ENCODE data around the gene PRPF40B.

Gene PRPF40B

DNA sequence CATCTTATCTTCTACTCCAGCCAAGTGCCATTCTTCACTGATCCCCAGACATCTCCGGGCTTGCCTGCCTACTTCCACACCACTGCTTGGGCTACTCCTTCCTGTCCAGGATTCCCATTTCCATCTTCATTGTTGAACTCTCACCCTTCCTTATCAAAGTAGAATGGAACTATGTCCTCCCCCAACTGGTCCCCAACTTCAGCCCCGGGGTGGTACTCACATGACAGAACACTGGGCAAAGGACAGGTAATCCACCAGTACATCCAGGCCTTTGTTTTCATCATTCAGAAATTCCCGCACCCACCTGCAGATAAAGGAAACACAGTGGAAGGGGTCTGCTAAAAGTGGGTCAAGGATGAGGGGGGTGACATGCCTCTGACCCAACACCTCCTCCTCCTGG is 38.4 kb downstream of the PRPF40B start:
- DNase-seq, result no peak

DNA sequence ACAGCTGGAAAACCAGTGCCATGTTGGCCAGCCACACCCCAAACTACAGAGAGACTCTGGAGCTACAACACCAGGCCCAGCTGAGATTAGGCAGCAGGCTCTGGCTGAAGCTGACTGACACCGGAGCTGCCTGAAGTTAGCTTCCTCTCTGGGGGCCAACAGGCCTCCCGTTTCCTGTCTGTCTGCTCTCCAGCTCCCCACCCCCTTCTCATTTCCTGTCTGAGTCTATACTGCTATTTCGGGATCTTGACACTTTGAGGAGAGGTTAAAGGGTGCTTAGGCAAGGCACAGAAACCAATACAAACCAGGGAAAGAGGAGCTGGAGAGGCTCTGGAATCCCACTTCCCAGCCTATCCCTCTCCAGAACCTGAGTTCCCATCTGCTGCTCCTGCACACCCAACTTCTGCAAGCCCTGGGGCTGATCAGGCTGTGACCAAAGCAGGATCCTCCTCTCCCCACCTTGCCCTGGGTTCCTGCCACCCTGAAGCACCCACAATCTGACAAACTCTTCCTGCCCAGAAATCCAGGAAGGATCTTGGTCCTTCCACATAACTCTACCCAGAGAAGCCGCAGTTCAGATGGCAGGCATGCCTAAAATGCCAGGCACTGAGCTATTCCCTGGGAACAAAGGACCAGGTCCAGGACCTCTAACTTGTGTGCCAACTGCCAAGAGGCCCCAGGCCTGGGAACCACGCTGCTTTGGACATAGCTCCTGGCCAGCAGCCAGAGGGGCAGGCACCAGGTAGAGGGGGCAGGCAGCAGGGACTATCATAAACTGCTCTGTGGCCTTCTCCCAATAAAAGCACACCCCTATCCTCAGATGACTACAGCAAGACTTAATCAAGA is 39.9 kb downstream of the PRPF40B start:
- DNase-seq, result peak in 2 of 3 experiments; percentile 39 to 49

DNA sequence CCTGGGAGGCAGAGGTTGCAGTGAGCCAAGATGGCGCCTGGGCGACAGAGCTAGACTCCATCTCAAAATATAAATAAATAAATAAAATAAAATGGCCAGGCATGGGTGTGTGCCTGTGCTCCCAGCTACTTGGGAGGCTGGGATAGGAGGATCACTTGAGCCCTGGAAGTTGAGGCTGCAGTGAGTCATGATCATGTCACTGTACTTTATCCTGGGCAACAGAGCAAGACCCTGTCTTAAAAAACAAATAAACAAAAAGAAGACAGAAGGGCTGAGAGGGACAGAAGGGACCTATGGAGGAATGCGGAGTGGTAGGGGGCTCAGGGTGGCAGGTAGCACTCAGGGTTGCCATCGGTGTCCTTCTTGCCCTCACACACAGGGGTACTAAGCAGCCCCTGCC is 40.8 kb downstream of the PRPF40B start:
- DNase-seq, result no peak

DNA sequence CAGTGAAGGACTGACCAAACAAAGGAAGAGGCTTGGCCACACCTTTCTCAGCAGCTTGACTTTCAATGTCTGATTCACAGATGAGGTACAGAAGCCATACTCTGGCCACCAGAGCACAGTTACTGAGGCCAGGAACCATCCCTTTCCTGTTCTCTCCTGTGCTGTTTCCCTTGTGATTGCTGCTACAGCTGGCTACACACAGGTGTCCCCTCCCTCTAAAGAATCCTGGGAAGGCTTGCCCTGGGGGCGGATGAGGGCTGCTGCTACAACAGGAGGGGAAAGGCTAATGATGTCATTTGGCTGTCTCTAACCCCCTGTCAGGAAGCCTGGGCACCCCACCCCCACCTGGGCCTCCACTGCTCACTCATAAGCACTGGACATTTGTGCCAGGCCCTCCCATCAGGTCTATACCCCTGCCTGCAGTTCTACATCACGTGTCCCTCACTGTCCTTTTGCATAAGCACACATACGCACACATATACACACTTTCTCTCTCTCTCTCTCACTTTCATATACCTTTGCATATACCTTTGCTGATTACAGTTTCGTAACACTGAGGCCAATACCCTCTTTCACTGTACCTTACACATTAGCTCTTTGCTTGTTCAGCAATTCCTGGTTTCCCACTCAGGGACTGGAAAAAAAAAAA is 41.4 kb downstream of the PRPF40B start:
- DNase-seq, result peak in 2 of 3 experiments; percentile 38 to 68

DNA sequence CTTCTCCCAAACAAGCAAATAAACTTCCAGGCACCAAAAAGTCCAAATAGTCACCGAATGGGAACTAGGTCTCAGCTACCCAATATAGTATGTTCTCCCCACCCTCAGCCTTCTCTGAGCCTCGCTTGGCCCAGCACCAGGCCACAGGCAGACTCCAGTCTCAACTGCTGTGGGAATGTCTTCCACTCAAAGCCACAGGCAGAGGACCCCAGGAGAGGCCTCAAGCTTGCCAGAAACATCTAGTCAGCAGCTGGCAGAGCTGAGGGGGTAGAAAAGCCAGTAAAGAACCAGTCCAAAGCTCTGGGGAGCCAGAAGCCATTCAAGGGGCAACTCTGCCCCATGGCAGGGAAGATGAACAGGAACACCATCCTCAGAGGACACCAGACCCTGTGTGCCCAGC is 42.0 kb downstream of the PRPF40B start:
- DNase-seq, result no peak

DNA sequence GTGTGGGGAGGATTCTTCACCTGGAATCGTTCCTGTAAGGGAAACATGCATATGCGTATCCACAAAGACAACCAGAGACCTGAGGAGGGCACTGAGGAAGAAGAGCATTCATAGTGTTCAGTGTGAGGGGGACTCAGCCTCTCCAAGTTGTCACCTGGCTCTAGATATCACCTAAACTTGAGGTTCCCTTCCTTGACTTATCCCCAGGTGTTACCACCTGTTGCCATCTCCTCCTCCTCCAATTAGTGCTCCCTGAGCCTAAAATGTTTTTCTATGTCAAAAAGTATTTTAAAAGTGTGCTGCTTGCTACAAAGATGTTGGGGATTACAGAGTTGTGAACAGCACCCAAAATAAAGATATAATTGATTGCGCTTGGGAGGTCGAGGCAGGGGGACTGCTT is 42.8 kb downstream of the PRPF40B start:
- DNase-seq, result no peak

DNA sequence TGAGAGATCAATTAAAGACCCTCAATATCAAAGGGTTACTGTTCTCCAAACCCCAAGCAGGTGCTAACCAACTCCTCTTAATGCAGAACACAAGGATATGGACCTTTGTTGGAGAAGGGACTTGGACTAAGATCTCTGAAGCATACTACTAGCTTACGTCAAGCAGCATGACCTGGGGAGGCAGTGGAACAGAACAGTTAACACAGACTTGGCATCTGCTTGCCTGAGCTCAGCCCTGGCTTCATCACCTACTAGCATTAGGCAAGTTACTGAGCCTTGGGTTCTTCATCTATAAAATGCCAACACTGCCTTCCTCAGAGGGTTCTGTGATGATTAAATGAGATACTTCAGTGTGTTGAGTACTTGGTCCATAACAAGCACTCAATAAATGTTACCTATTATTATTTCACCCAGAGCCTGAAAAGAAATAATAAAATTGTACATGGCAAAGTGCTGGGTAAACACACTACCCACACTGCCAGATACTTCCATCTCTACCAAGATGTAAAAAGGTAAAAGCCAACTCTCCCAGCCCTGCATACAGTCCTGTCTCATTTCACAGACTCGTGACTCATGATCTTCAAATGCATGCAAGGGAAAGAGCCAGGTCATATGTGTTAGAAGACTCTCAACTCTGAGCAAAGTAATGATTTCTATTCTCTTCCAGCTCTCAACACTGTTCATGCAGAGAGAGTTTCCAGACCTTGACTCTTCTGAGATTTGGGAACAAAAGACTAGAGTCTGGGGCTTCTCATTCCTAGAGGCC is 44.1 kb downstream of the PRPF40B start:
- DNase-seq, result no peak

DNA sequence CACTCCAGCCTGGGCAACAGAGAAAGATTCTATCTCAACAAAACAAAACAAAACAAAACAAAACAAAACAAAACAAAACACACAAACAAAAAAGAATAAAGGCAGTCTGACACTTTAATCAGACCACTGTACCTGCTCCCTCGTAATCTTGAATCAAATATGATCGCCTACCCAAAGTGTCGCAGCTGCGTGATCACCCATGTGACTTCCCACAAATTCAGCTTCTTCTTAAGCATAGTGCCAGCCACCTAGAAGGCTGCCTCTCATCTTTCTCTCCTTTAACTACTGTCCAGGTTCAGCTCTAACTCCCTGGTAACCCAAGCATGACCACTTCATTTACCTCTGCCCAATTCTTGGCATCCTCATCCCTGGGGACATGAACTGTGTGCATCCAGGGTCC is 46.4 kb downstream of the PRPF40B start:
- peak in 1 of 3 experiments; percentile 25 for DNase-seq

DNA sequence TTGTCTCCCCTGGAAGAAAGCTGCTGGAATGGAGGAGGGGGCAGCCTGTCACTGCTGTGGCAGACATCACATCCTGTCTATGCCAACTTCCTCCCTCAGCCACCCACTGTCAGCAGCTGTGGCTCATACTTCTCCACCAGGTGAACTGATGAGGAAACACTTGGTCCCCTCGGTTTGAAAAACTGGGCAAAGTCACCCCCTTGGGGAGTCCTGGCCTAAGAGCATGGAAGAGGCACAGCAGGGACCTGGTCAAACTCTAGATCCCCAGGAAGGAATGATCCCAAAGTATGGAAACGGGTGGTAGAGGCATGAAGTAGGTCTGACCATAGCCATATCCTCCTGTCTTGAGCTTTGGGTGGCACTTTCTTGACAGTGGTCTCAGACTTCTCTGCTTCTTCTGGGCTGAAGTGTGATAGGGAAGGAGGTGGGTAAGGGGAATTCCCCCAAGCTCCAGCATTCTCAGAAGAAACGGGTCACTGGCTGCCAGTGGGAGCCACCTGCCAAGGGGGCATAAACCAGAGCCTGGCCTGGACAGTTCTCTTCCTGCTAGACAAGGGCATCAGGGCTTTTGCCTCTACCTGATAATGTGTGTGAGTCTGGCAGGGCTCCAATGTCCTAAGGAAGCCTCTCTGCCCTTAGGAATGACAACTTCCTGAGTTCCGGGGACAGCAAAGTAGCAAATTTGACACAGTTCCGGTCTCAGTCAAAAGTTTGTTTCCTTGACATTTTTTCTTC is 47.8 kb downstream of the PRPF40B start:
- DNase-seq, result no peak

DNA sequence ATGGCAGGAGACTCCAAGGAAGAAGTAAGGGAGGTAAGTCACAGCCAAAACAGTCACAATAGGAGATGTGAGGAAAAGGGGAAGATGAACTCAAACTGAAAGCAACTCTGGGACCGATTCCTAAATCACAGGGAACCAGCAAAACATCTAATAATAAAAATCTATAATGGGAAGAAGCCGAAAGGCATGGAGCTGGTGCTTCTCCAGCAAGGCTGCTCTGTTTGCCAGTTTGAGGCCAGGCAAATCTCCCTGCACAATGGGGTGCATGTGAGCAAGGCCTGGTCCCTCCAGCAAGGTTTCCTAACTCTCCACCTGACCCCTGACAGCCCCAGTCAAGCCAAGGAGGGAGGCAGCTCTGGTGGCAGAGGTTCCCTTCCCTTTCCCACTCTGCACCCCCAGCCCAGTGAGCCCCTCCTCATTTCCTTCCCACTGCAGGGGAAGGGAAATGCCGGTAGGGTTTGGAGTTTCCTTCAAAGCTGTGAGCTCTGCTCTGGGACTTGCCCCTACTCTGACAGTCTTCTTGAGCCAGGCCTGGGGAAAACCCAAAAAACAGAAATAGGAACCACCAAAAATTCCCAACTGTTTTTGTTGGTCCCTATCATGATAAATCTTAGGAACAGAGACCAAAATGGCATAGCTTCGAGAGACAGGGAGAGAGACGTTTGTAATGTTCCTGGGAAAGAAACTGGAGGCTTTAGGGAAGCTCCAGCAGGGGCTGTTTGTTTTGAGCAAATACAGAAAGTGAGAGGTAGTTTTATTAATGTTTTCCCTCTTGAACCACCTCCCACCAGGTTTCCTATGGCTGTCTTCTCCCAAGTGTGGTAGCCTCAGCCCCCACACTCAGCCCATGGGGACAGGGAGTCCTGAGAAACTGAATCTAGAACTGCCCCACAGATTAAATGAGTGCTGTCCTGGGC is 49.2 kb downstream of the PRPF40B start:
- peak in 2 of 3 experiments; percentile 39 to 63 for DNase-seq

DNA sequence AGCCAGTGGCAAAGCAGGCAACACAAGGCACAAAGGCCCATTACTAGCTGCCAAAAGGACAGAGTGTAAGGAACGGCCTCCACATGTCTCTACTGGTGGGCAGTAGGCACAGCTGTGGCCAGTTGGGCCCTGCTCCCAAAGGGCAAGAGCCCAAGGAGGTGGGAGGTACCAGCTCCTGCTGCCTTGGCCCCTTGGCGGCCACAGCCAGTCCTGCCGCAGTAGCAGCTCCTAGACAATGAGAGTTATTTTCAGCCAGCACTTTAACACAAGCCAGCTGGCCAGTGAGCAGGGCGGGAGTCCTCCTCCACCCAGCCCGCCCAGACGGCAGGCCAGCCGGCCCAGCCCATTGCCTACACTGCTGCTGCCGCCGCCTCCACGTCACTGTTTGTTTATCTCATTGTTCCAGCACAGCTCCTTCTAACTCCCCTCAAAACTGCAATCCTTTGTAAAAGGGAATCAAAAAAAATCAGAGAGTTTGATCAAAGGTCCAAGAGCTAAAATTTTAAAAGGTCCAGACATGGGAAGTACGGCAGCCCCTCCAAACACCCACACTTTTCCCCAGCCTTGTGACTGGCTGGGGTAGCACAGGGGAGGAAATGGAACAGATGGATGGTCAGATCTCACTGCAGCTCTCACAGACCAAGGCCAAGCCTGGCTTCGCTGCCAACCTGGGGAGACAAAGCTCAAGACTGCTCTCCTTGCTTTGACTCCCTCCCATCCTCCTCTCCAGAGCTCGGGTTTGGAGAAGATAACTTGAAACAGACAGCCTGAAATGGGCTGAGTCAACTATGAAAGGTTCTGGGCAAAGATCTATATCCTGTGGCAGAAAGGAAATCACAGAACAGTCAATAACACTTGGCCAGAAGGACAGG is 50.3 kb downstream of the PRPF40B start:
- DNase-seq, result peak; percentile 74 to 93 (median 83)

DNA sequence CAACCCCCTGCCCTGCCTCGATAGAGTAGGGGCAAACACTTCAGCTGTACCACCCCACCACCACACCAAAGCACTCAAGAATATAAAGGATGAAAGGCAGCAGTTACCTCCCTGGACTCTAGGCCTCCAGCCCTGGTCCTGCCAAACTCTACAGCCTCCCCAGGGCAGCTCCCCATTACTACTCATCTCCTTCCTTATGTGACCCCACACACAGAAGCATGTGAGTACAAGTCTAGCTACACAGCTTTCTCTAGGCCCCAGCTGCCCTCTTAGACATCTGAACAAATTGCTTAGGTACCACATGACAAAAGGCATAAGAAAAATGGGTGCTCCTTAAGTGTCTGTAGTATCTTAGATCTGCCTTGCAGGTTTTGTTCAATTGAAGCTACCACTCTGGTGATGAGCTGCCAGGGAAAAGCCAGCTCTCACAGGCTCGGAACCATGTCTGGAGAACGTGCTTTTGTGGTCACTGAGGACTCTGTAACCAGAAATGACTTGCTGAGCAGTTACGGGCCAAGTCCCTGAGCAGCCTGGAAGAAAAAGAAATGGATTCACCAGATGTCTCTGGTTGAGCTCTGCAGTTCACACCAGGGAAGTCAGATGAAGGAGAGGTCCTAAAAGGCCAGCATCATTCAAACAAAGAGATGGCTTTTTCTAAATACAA is 51.1 kb downstream of the PRPF40B start:
- DNase-seq, result peak in 1 of 3 experiments; percentile 65

DNA sequence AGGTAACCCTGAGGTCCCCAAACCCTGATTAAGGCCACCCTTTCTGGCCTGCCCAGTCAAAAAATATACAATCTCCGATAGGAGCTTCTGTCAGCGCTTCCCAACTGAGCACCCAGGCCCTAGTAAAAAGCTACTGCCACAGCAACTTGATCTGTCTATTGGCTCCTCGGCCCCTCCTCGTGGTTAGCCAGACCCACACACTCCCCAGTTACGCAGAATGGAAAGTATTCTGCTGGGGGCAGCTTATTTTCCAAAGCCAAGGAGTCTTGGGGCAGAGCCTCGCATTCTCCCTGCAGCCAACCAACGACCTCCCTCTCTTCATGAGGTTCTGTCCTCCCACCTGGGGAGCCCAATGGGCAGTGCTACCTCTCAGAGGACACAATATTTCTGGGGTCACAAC is 51.8 kb downstream of the PRPF40B start:
- no peak for DNase-seq

DNA sequence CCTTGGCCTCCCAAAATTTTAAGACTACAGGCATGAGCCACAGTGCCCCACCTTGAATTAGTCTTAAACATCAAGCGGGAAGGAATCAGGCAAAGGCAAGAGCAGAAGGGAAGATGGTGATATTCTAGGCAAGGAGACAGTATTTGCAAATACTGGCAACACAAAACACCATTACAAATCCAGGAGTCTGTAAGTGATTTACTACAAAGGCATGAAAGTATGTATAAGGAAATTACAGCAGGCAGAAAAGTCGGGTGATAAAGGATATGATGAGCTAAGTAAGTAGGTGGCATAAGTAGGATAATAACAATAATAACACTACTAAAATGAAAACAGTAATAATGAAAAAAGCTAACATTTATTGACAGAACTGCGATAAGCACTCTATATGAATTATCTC is 55.4 kb downstream of the PRPF40B start:
- DNase-seq, result no peak

DNA sequence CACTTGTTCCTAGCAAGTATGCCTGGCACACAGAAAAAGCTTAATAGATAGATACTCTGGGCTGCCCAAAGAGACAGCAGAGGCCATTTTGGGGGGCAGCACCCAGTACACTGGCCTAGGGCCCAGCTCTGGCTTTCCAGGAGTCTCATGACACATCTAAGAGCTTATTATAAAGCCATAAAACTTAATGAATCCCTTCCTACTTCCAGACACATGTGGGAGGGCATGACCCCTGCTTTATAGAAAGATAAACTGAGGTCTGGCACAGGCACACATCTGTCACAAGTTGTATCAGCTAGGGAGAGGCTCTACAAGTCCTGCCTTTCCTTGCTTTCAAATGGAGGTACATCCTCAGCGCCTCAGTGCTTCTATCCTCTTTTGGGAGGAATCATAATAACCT is 56.7 kb downstream of the PRPF40B start:
- DNase-seq, result no peak

DNA sequence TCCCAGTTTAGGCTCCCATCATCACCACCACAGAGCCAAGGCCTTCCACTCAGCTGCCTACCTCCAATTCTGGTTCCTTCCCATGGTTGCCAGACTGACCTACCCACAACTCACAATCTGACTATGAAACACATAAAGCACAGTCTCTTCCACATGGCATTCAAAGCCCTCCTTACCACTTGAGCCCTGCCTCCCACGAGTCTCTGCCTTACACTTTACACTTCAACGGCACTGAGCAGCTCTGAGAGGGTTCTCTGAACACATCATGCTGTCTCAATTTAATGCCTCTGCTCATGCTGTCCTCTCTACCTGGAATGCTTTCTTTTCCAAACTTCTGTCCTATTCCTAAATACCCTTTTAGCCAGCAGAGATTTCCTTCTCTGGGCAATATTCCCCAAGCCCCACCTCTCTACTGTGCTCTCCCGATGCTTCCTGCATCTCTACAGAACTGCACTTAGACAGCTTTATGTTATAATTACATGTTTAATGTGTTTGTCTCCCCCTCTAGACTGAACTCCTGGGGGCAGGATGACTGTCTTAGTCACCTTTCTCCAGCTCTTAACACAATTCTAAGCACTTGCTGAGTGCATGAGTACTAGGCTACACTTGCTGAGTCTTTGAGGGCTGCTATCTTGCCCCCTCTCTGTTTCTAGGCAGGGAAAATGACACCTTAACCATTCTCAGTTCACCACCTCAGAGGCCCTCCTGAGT is 60.4 kb downstream of the PRPF40B start:
- DNase-seq, result peak; percentile 67 to 91 (median 71)

DNA sequence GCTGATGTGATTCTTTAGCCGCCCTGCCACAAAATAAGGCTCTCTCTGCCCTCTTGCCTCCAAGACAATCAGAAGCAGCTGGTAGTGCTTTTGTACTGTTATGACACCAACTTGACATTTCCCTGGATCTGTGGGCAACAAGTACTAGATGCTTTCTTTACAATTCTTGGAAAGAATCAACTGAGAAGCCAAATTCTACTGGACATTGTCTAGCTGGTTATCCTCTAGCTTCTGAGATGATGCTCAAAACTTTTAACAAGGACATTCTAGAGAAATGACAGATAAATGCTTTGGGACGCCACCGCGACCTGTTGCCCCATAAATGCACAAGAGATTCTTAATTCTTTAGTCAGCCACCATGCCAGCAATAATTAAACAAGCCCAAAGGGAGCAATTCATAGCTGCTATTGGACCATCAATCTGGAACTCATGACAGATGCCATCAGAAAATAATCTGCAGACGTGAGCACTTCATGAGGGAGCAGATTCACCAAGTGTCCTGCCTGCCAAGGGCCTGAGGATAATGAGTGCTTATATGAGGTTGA is 61.0 kb downstream of the PRPF40B start:
- DNase-seq, result no peak

DNA sequence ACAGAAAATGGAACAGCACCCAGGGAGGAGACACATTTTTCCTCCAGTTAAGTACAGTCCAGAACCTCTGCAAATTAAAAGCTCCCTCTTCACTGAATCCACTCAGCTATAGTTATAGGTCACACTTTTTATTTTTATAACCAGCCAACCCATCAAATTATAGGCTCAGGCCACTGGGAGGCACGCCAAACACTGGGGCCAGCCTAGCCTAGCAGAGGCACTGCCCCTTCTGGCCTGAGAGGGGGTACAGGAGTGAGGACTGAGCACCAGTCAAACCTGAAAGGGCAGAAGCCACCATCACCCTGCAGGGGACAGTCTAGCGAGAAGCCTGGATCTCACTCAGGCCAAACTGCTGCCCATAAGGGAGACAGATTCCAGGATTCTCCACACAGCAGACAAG is 64.6 kb downstream of the PRPF40B start:
- no peak for DNase-seq

DNA sequence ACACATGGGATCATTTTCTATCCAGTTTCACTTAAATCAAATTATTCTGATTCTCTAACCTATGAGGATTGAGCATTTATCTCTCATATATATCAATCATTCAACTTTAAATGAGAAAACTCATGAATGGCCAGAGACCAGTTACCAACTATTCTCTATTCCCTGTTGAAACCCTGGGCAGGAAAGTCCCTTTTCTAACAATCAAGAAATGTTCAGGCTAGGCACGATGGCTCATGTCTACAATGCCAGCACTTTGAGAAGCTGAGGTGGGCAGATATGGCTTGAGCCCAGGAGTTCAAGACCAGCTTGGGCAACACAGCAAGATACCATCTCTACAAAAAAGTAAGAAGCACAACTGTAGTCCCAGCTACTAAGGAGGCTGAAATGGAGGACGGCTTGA is 65.9 kb downstream of the PRPF40B start:
- no peak for DNase-seq
